Sigmoid colon (tissue), 7 donors: ENCODE results near the gene ZNF335. TPM values are rescaled to one million over a fixed set of nuclear protein-coding genes. Genes with fewer than 3 reads are reported as not detected.

Experiments
- DNase-seq: peaks from one replicate; pipeline ENCODE4 v3.0.0-alpha.2; 2019
- H3K27ac ChIP-seq, 4 donors: fragments of 200-600 bp; sonication (generic); one replicate each; pipeline ENCODE4 v1.5.1; 2016 to 2019; ENCODE audit warnings: mild to moderate bottlenecking in 1 of 4
- H3K27me3 ChIP-seq, 3 donors: fragments of 200-600 bp; sonication (generic); one replicate each; pipeline ENCODE4 v1.5.1; 2019; ENCODE audit warnings: mild to moderate bottlenecking in 1 of 3
- H3K36me3 ChIP-seq, 4 donors: fragments of 200-600 bp; sonication (generic); one replicate each; pipeline ENCODE4 v1.5.1; 2016 to 2019
- H3K4me1 ChIP-seq, 4 donors: fragments of 200-600 bp; sonication (generic); one replicate each; pipeline ENCODE4 v1.5.1; 2017 to 2019
- H3K4me3 ChIP-seq, 4 donors: fragments of 200-600 bp; sonication (generic); one replicate each; pipeline ENCODE4 v1.5.1; 2017 to 2019; ENCODE audit warnings: mild to moderate bottlenecking in 2 of 4, moderate library complexity in 1 of 4
- H3K9me3 ChIP-seq, 4 donors: fragments of 200-600 bp in 3 of 4; sonication (generic) in 3 of 4; one replicate each; pipeline versions ENCODE4 v1.5.1 to v1.6.1; 2013 to 2019
- EP300 ChIP-seq, 4 donors: sonication (generic); formaldehyde crosslinking; IDR thresholded peaks; one replicate each; pipeline ENCODE4 v1.6.1; 2017; ENCODE audit warnings: antibody characterized with exemption in 4 of 4
- POLR2A ChIP-seq, 2 donors: fragments of 450-650 bp; IDR thresholded peaks; one replicate each; pipeline ENCODE4 v1.6.1; 2016; ENCODE audit warnings: antibody characterized with exemption in 2 of 2, mild to moderate bottlenecking in 2 of 2, moderate library complexity in 2 of 2
- POLR2AphosphoS5 ChIP-seq, 4 donors: sonication (generic); formaldehyde crosslinking; IDR thresholded peaks; one replicate each; pipeline ENCODE4 v1.6.1; 2017; ENCODE audit warnings: antibody characterized with exemption in 4 of 4
- WGBS, 2 donors: extraction: QIAGEN DNeasy Blood & Tissue Kit; methylation state at CpG; one replicate each; pipeline ENCODE4 v1.1.7; 2013; 5-methylcytosine and 5-hydroxymethylcytosine counted together
- intact Hi-C: fragments of 100-400 bp; cut with DNase I; formaldehyde crosslinking; loops from one replicate; pipeline ENCODE4 v1.15.1; 2023
- polyA plus RNA-seq, 3 donors: library from polyadenylated mRNA; stranded (reverse); fragments of 200-250 nt; gene quantifications; one replicate each; pipeline ENCODE4 v1.2.3, GENCODE V29; 2013
- total RNA-seq, 4 donors: library from RNA; depleted of rRNA; stranded (reverse); fragments of >200 nt; gene quantifications; one replicate each; pipeline ENCODE4 v1.1.0, GENCODE V29; 2016
- TF ChIP-seq, protein P1 (sequence below), 4 experiments: fragments of 450-650 bp in 3 of 4; fragments of 200-600 bp in 1 of 4; IDR thresholded peaks; one replicate each; pipeline ENCODE4 v1.5.1; 2016 to 2019; ENCODE audit warnings: antibody characterized with exemption in 4 of 4, mild to moderate bottlenecking in 3 of 4, moderate library complexity in 2 of 4
- donor health status: healthy with polysubstance abuse.
- donor health status: Bipolar disorder and iron deficiency.
- donor health status: healthy.

The ZNF335 gene
- total and polyA plus RNA-seq, 7 donors: 5.4 to 24.4 (median 12.5) TPM

DNA sequence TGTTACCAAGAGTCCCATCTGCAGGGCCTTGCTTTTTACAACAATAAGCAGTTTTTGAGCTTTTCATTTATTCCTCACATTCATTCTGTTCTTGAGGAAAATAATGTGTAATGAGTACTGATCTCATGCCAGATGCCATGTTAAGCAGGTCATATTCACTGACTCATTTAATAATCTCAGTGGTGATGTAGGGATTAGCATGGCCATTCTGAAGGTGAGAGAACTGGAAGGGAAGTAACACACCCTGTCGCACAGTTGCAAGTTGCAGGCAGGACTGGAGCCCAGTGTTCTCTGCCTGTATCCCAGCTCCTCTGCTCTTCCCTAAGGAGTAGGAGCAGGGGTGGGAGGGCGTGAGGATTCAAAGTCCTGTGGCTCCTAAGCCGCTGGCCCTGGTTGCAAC is 31.9 kb downstream of the ZNF335 start:
- H3K36me3 ChIP-seq: peaks cover 46 to 77% (median 62%) of the 10 kb centered on the region in 4 donors
- intact Hi-C loops: no loop called here
- 95 to 96% methylated on average over 3 of the region's 3 CpGs for WGBS, 2 donors

DNA sequence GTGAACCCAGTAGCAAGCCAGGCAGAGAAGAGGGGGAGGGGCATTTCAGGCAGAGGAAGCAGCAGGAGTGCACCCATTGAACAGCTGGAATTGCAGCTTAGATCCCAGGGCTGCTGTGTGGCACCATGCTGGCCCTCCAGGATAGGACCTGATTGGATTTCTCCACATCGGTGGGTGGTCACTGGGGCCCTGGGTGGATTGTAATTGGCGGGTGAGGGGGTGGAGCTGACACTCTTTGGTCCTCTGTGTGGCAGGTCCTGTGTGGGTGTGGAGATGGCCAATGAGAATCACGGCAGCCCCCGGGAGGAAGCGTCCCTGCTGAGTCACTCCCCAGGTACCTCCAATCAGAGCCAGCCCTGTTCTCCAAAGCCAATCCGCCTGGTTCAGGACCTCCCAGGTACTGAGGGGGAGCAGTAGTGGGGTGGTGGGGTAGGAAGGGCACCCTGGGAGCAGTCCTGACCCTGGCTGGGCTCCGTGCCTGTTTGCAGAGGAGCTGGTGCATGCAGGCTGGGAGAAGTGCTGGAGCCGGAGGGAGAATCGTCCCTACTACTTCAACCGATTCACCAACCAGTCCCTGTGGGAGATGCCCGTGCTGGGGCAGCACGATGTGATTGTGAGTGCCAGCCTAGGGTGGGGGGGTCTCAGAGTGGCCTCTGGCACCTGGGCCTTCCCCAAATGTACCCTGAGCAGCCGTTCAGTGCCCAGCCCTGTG is 33.1 kb downstream of the ZNF335 start:
- Histone ChIP-seq H3K27ac (no peak overlapping the region), H3K36me3 (peaks cover 44 to 66% (median 51%) of the 10 kb centered on the region in 4 donors)
- intact Hi-C loops: loop anchor here (10.0 kb wide), 2 partner anchors 124 to 574 kb away; partner anchors contain the start of genes SYS1 and UBE2C

More for the DNA sequence above, 31.9 kb downstream of the ZNF335 start:
- H3K27ac ChIP-seq: no peak overlapping the region
- TF ChIP-seq, protein P1, sequence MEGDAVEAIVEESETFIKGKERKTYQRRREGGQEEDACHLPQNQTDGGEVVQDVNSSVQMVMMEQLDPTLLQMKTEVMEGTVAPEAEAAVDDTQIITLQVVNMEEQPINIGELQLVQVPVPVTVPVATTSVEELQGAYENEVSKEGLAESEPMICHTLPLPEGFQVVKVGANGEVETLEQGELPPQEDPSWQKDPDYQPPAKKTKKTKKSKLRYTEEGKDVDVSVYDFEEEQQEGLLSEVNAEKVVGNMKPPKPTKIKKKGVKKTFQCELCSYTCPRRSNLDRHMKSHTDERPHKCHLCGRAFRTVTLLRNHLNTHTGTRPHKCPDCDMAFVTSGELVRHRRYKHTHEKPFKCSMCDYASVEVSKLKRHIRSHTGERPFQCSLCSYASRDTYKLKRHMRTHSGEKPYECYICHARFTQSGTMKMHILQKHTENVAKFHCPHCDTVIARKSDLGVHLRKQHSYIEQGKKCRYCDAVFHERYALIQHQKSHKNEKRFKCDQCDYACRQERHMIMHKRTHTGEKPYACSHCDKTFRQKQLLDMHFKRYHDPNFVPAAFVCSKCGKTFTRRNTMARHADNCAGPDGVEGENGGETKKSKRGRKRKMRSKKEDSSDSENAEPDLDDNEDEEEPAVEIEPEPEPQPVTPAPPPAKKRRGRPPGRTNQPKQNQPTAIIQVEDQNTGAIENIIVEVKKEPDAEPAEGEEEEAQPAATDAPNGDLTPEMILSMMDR (IDR thresholded peaks at IDR 0.05): no peak
- TF ChIP-seq POLR2AphosphoS5 (IDR thresholded peaks at IDR 0.05) (no peak), EP300 (IDR thresholded peaks at IDR 0.05) (no peak), POLR2A (IDR thresholded peaks at IDR 0.05) (no peak)
- H3K4me3 ChIP-seq: no peak overlapping the region
- H3K4me1 ChIP-seq: peaks cover 0 to 20% (median 12%) of the 10 kb centered on the region in 4 donors
- no peaks in the 10 kb centered on the region for H3K9me3 ChIP-seq
- no peak for DNase-seq
- no peaks in the 10 kb centered on the region for H3K27me3 ChIP-seq

DNA sequence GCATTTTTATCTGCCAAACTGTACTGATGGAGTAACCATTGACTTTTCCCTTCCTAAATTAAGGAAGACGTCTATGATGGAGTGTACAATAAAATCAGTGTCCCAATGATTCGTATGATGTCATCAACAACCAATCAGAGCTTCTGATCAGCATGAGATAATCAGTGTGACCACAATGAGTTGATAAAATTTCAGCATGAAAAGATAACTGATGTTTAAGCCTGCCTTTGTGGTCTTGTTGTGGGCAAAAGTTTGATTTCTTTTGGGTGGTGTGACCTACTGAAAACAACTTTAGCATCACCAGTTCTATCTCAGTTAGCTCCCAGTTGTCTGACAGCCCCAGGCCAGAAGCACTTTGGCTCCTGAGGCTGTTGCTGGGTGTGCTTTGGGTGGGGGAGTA is 34.2 kb downstream of the ZNF335 start:
- TF ChIP-seq POLR2AphosphoS5 (IDR thresholded peaks at IDR 0.05) (no peak), POLR2A (IDR thresholded peaks at IDR 0.05) (no peak), EP300 (IDR thresholded peaks at IDR 0.05) (no peak)
- TF ChIP-seq, protein P1 (IDR thresholded peaks at IDR 0.05): no peak
- Histone ChIP-seq H3K27me3 (no peaks in the 10 kb centered on the region), H3K4me3 (no peak overlapping the region), H3K9me3 (no peaks in the 10 kb centered on the region), H3K4me1 (peaks cover 0 to 34% (median 21%) of the 10 kb centered on the region in 4 donors), H3K36me3 (peaks cover 36 to 54% (median 39%) of the 10 kb centered on the region in 4 donors), H3K27ac (peak overlapping the region in 1 of 4 donors; percentile 100)
- 63 to 81% methylated on average over 2 of the region's 2 CpGs for WGBS, 2 donors
- intact Hi-C loops: loop anchor here (10.0 kb wide), 2 partner anchors 123 to 573 kb away; partner anchors contain the start of genes SYS1 and UBE2C
- DNase-seq: no peak

More for the DNA sequence above, 33.1 kb downstream of the ZNF335 start:
- Histone ChIP-seq H3K27me3 (no peaks in the 10 kb centered on the region), H3K9me3 (no peaks in the 10 kb centered on the region), H3K4me3 (no peak overlapping the region), H3K4me1 (peaks cover 0 to 23% (median 11%) of the 10 kb centered on the region in 4 donors)
- no peak for DNase-seq
- TF ChIP-seq POLR2AphosphoS5 (IDR thresholded peaks at IDR 0.05) (no peak), POLR2A (IDR thresholded peaks at IDR 0.05) (no peak), EP300 (IDR thresholded peaks at IDR 0.05) (no peak)
- TF ChIP-seq, protein P1 (IDR thresholded peaks at IDR 0.05): no peak
- WGBS, 2 donors: 94% methylated on average over 13 of the region's 13 CpGs

DNA sequence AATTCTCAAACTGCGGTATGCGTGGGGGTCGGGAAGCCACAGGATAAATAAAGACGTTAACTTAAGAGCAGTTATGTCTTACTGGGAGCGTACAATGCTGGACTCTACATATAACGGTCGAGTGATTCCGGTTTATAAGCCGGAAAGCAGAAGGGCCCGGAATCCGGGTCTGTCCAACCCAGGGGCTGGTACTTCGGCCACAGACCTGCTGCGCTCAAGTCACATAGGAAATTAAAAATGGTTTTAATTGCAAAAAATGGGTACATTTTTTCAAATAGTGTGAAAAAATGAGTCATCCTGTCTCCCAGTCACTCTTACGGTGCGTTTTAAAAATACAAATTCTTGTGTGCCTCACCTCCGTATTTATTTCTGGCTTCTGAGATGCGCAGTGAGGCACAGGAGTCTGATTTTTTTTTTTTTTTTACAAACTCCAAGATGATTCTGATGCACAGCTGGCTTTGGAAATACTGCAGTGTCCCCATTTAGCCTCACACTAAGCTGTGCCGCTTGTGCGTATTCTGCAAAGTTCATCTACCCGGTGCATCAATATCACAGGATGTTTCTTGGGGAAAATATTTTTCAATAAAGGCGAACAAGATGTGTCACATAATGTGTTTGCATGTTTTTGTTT is 36.5 kb downstream of the ZNF335 start:
- Histone ChIP-seq H3K4me3 (peak overlapping the region; percentile 57 to 100 (median 96)), H3K4me1 (peaks cover 0 to 35% (median 22%) of the 10 kb centered on the region in 4 donors), H3K27ac (peak overlapping the region; percentile 98 to 100 (median 100)), H3K27me3 (no peaks in the 10 kb centered on the region), H3K36me3 (peaks cover 22 to 33% (median 30%) of the 10 kb centered on the region in 4 donors), H3K9me3 (no peaks in the 10 kb centered on the region)
- DNase-seq: no peak
- 11 to 13% methylated on average over 21 of the region's 21 CpGs for WGBS, 2 donors
- intact Hi-C loops: loop anchor here (1.0 to 10.0 kb wide), 4 partner anchors 37 to 571 kb away; partner anchors contain the start of genes CTSA, NEURL2, SYS1 and UBE2C
- TF ChIP-seq, protein P1 (IDR thresholded peaks at IDR 0.05): no peak
- peak; percentile 61 to 66 for TF ChIP-seq POLR2A (IDR thresholded peaks at IDR 0.05)
